GM18861 (cell line): ENCODE results near the gene GNAL.
"Not testable (repeated sequence)": the region's sequence is repeated elsewhere in the genome, so short reads cannot be mapped to it uniquely, and the experiment has no call there.

Source experiments
- ATAC-seq: cut with Tn5 transposase; IDR thresholded peaks from one replicate; pipeline ENCODE4 v1.9.1; 2021; ENCODE audit not compliant: unreplicated experiment

GNAL gene

DNA sequence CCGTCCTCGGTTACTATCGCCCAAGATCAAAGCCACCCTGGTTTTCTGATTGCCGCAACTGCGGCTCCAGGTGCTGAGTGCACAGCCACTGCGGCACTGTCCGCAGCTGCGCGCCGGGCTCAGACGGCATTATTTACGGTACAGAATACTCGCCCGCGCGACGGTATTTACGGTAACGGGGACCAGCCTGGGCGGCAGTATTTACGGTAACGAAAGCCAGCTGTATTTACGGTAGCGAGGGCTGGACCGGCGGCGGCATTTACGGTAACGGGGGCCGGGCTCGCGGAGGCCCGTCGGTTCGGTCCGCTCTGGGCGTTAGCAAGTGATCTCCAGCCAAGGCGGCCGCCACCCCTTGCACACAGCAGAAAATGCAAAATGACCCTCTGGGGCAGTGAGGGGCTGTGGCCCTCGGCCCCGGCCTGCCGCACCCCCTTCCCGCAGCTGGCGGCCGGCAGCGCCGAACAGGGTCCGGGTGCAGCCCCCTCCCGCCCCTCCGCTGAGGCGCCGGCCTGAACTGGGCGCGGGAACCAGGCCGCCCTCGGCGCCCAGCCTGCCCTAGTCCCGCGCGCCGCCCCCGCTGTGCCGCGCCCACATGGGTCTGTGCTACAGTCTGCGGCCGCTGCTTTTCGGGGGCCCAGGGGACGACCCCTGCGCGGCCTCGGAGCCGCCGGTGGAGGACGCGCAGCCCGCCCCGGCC lies at the start of gene GNAL:
Gene GNAL (plus strand): TSS at position 293 of the 697 bp plus-strand sequence. CDS start 300 bp downstream, at position 593.
- ATAC-seq = no peak

- not testable (repeated sequence) for ATAC-seq
Observed at GRCh38 chr18:11647310-11647709, 41.8 kb upstream of the GNAL start.

GRCh38 chr18:11647804-11648203 lies 41.3 kb upstream of the GNAL start:
- not testable (repeated sequence) for ATAC-seq

DNA sequence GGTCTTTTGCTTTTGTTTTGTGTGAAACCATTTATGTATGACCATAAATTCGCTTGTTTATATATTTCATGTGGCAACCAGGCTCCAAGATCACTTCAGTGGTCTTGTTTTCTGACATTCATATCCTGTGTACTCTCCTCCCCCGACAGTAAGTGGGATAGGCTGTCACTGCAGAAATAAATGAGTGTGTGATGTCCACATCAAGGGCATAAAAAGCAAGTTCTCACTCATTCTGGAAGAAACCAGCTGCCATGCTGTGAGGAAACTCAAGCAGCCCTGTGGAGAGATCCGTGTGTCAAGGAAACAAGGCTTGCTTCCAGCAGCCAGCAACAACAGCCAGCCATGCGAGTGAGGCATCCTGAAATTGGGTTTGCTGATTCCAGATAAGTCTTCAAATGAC lies 39.2 kb upstream of the GNAL start:
- ATAC-seq = no peak

DNA sequence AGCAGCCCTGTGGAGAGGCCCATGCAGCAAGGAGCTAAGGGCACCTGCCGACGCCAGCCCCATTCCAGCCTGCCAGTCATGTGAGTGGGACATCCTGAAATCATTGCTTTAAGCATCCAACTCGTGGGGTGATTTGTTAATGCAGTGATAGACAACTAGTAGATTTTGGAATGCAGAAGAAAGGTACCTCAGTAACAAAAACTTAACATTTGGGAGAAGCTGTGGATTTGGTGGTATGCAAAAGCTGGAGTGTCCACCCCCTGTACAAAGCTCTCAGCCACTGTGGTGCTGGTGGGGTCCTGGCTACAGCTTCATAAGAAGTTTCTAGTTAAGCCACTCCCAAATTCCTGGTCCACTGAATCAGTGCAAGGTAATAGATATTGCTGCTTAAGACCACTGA lies 37.2 kb upstream of the GNAL start:
- no peak for ATAC-seq

DNA sequence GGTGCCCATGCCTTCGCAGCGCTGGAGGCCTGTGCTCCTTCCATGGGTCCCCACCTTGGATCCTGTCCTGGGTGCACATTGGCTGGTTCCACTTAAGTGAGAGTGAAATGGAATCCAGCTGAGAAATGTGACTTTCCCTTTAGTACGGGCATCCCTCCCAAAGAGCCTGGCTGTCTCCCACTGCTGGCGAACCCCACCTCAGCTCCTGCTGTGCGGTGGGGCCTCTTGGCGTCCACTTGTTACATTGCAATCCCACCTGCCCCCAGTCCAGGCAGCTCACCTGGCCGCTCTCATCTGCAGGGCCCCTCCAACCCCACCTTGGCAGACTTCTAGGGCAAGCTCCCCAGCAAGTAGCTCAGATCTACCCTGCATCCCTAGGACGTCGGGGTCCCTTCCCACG lies 35.5 kb upstream of the GNAL start:
- no peak for ATAC-seq

- ATAC-seq = no peak
Observed at GRCh38 chr18:11654736-11655605, 34.1 kb upstream of the GNAL start.

- no peak for ATAC-seq
Observed at GRCh38 chr18:11655606-11655932, 33.5 kb upstream of the GNAL start.

DNA sequence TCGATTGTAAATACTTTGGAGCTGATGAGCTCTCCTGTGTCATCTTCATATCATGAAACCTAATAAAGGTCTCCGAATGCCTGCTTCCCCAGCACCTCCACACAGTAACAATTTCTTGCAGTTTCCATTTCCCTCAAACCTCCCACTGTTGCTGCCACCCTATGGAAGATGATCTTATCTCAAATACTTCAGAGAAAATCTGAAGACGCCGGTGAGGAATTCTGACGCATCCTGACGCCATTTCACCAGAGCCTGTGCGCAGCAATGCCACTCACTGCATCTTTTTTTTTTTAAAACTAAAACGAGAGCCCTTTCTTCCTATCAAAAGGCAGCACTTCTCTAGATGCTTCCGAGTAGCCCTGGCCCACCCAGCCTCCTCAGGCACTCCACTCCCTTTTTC lies 31.9 kb upstream of the GNAL start:
- no peak for ATAC-seq

DNA sequence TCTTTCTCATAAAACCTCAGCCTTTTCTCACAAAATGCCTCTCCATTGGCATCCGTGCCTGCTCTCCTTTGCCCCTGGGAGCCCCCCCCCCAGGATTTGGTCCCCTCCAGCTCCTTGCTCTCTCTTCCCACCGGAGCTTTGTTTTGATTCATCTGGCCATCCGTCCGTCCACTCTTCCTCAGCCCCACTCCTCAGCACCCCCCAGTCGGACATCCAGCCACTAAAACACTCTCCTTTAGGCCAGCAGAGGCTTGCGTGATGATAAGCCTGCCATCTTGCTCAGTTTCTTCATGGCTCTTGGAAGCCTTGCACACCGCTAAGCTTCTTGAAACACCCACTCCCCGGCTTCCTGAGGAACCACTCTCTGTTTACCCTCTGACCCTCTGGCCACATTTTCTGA lies 31.5 kb upstream of the GNAL start:
- no peak for ATAC-seq

DNA sequence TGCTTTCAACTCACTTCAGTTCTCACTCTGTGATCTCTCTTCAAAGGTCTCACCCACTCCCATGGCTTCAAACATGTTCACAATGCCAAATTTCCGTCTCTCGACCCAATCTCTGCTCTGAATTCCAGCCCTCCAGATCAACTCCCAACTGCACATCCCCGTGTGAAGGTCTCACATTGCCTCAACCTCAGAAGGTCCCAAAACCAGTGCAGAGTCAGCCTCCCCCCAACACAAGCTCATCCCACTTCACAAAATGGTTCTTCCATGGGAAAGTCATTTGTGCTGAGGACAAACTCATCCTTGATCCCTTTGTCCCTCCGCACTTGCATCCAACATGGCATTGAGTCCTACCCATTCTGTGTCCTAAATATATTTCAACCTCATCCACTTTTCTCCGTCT lies 31.0 kb upstream of the GNAL start:
- ATAC-seq = no peak

GRCh38 chr18:11658989-11659388 lies 30.1 kb upstream of the GNAL start:
- ATAC-seq = no peak

GRCh38 chr18:11660691-11661090 lies 28.4 kb upstream of the GNAL start:
- ATAC-seq = no peak

DNA sequence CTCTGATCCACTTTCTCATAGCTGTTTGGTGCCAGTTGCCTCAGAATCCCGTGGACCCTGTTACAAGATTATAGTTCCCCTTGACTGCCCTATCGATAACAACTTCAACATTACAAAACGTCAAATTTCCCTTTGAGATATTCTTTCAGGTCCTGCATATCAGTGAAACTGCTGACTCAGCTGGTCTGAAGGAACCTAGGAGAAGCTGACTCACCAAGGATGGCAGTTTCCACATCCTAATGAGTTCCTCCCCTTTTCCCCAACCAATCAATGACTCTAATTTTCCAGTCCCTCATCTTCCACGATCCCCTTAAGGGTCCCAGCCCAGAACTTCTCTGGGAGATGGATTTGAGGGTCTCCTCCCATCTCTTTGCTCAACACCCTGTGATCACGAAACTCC lies 27.6 kb upstream of the GNAL start:
- ATAC-seq = no peak

DNA sequence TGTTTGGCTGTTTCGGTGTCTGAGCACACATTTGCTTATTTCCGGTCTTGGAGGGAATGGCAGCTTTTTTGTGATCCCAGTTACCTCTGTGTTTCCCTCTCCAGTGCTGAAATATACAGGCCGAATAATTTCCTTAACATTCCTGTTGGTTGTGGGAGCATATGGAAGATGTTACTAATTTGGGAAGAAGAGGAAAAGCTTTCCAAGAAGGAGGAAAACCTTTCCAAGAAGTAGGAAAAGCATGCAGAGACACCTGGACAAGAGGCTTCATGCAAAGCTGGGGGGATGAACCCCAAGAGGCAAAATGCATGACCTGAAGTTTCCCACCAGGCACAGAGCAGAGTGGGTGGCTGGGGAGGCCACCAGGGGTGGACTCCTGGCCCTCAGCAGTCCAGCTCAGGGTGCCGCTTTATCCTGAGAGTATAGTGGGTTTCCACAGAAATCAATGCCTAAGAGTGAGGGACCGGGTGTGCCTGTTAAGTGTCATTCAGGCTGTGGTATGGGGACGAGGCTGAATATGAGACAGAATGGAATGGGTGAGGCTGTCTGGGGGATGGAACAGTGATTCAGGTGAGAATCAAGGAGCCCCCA lies 25.5 kb upstream of the GNAL start:
- no peak for ATAC-seq

- no peak for ATAC-seq
Observed at GRCh38 chr18:11664286-11664685, 24.8 kb upstream of the GNAL start.

GRCh38 chr18:11665146-11665545 lies 23.9 kb upstream of the GNAL start:
- no peak for ATAC-seq

GRCh38 chr18:11665587-11665986 lies 23.5 kb upstream of the GNAL start:
- ATAC-seq = no peak

DNA sequence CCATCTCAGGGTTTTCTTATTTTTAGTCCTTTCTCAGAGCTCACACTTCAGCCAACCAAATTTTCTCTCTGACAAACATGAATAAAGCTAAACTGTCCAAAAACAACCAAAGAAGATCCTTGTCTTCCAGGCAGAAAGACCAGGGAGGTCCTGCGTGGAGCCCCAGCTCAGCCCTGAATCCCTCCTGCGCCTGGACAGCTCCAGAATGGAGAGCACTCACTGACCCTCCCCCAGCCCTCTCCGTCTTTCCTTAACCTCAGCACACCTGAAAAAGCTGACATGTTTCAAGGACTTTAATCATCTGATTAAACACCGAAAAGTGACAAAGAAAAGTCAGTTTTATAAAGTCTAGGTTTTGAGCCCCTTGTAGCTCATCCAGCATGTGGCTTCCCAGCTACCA lies 22.9 kb upstream of the GNAL start:
- no peak for ATAC-seq

DNA sequence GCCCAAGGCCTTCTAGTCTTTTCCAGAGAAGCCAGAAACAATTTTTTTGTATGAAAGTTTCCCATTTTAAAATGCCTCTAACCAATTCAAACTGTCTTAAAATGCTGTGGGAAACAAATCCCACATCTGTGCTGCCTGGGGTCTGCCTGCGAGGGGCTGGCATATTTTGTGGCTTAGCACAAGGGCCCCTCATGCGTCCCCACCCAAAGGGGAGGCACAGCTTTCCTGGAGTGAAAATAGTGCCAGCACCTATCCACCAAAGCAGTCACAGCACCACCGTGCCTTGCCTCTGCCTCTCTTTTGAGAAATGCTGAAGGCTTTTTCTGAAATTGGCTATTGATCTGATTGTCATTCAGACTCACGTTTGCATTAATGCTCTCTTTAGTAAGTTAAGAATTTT lies 22.2 kb upstream of the GNAL start:
- ATAC-seq = no peak

- ATAC-seq = no peak
Observed at GRCh38 chr18:11667578-11667977, 21.5 kb upstream of the GNAL start.
